RWPE1 (cell line): ENCODE data around the gene PLEKHG5.
"Not testable (repeated sequence)": the region's sequence is repeated elsewhere in the genome, so short reads cannot be mapped to it uniquely, and the experiment has no call there.

Experiments used
- CTCF ChIA-PET: fragments of 350-600 bp; sonication (Branson Sonifier 250); formaldehyde crosslinking; extraction: SDS; loops from one replicate; lab custom pipeline; 2021; lab: Yijun Ruan, JAX
- POLR2A ChIA-PET: fragments of 400-600 bp; formaldehyde crosslinking; extraction: SDS; loops from one replicate; lab custom pipeline; 2020; ENCODE audit warnings: antibody characterized with exemption; ENCODE audit not compliant: low non-redundant PET; lab: Yijun Ruan, JAX
- DNase-seq: peaks from one replicate; pipeline ENCODE4 v3.0.0; 2012; ENCODE audit warnings: low spot score
- H3K27ac ChIP-seq: fragments of 450-650 bp; 2 replicates; pipeline ENCODE4 v1.5.1; 2017
- TF ChIP-seq, protein P1 (sequence below): fragments of 450-650 bp; conservative IDR thresholded peaks from 2 replicates; pipeline ENCODE4 v1.5.1; 2017; ENCODE audit warnings: low read depth, mild to moderate bottlenecking

PLEKHG5 gene

DNA sequence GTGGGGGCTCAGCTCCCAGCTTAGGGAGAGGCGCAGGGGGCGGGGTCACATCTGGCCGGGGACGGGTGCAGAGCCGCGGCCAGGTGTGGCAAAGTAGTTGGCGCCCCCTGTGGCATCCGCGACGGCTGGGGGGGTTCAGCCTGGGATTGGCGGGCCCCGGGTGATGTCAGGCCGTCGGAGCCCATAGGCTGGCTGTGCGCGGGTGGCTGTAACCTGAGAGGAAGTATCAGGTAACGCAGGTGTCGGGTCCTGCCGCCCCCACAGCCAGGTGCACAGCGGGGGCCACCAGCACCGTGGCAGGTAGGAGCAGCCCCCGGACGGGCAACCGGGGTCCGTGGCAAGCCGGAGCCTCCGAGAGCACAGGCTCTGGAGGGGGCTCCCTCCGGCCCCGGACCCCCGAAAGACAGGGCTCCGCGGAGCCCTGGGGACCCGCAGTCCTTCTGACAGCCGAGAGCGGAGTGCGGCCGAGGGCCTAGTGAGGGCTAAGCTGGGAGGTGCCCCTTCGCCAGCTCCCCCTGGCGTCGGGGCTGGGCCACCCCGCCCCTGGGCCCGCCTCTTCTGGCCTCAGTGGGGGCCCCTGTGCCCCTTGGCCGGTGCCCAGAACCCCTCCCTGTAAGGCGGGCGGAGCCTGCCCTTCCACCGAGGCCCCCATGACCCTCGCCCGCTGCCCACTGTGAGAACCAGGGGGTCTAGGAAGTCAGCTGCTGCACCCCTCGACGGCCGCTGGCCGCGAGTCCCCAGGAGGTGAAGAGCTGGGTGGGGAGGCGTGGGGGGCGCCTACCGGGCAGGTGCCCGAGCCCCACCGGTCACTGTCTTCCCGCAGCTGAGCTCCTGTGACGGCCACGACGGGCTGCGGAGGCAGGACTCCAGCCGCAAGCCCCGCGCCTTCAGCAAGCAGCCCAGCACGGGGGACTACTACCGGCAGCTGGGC lies 43.4 kb downstream of the PLEKHG5 start:
- ChIA-PET POLR2A (no interaction called here), CTCF (interaction anchor here (0.7 to 4.1 kb wide), 3 partner anchors 10 to 81 kb away, joined by 3 to 14 read pairs (median 5); no protein-coding TSS in a partner anchor)
- TF ChIP-seq, protein P1, sequence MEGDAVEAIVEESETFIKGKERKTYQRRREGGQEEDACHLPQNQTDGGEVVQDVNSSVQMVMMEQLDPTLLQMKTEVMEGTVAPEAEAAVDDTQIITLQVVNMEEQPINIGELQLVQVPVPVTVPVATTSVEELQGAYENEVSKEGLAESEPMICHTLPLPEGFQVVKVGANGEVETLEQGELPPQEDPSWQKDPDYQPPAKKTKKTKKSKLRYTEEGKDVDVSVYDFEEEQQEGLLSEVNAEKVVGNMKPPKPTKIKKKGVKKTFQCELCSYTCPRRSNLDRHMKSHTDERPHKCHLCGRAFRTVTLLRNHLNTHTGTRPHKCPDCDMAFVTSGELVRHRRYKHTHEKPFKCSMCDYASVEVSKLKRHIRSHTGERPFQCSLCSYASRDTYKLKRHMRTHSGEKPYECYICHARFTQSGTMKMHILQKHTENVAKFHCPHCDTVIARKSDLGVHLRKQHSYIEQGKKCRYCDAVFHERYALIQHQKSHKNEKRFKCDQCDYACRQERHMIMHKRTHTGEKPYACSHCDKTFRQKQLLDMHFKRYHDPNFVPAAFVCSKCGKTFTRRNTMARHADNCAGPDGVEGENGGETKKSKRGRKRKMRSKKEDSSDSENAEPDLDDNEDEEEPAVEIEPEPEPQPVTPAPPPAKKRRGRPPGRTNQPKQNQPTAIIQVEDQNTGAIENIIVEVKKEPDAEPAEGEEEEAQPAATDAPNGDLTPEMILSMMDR: no peak
- no peak for DNase-seq
- H3K27ac ChIP-seq: no peak overlapping the region

DNA sequence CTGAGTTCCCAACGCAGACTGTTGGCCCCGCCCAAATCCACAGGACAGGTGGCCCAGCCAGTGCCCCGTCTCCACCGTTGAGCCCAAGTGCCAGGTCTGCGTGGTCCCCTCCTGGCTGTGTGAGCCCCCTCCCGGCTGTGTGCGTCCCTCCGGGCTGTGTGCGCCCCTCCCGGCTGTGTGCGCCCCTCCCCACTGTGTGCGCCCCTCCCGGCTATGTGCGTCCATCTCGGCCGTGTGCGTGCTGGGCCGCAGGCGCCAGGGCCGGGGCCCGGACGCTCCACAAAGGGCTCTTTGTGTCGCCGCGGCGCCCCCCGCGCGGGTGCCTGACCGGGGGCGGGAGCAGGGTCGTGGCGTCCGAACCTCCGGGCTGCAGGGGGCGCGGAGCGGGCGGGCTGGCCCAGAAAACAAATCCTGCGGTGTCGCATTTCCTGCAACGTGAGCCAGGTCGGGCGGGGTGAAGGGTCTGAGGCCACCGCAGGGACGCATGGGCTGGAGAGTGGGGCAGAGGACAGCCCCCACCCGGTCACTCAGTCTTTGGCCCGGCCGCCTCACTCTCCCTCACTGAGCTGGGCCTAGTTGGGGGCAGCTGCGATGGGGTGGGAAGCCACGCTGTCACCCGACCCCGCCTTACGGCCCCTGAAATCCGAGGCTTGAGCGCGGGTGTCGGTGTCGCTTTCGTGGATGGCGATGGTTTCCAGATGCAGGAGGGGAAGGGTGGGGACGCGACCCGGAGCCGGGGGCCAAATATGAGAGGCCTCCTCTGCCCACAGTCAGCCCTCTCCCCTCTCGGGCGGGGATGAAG lies 44.2 kb downstream of the PLEKHG5 start:
- no peak for DNase-seq
- no peak overlapping the region for H3K27ac ChIP-seq

DNA sequence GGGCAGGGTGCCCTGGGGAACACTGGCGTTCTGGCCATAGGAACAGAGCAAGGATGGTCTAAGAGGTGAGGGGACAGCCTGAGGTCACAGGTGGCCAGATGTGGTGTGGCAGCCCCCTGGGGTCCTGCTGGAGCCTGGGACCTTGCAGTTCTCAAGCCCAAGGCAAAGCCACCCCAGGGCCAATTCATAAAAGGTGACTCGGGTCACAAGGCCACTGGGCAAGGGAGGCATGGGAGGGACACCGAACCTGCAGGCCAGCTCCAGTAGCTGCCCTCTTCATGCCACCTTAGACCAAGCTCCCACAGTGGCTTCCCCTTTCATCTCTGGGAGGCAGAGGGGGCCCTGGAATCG lies 44.8 kb downstream of the PLEKHG5 start:
- no peak for DNase-seq
- TF ChIP-seq, protein P1: no peak
- CTCF ChIA-PET: interaction anchor here (0.5 to 4.1 kb wide), 2 partner anchors 9 to 84 kb away, joined by 3 to 14 read pairs; no protein-coding TSS in a partner anchor
- POLR2A ChIA-PET: no interaction called here
- H3K27ac ChIP-seq: no peak overlapping the region

More for the DNA sequence above, 44.2 kb downstream of the PLEKHG5 start:
- POLR2A ChIA-PET: no interaction called here
- CTCF ChIA-PET: interaction anchor here (4.1 kb wide), 1 partner anchor 9 kb away, joined by 14 read pairs; no protein-coding TSS in a partner anchor
- TF ChIP-seq, protein P1: no peak

DNA sequence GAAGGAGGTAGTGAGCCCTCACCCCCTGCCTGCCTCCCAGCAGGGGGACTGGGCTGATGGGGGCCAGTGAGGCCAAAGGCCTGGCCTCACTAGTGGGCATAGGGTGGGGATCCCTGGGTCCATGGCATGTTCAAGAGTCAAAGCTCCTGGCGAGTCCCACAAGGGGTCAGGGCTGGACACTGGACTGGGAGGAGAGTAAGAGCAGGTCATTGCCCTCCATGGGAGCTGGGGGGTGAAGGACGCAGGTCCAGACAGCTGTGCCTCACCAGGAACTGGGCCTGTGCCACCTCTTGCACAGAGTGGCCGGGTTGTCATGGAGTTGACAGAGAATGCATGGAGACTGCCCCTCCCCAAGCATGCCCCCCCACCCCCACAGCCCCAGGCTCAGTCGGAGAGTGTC lies 45.5 kb downstream of the PLEKHG5 start:
- POLR2A ChIA-PET, DNase-seq, H3K27ac ChIP-seq: not testable (repeated sequence)
- CTCF ChIA-PET: interaction anchor here (0.7 kb wide), 2 partner anchors 43 to 829 kb away, joined by 3 to 4 read pairs; no protein-coding TSS in a partner anchor

DNA sequence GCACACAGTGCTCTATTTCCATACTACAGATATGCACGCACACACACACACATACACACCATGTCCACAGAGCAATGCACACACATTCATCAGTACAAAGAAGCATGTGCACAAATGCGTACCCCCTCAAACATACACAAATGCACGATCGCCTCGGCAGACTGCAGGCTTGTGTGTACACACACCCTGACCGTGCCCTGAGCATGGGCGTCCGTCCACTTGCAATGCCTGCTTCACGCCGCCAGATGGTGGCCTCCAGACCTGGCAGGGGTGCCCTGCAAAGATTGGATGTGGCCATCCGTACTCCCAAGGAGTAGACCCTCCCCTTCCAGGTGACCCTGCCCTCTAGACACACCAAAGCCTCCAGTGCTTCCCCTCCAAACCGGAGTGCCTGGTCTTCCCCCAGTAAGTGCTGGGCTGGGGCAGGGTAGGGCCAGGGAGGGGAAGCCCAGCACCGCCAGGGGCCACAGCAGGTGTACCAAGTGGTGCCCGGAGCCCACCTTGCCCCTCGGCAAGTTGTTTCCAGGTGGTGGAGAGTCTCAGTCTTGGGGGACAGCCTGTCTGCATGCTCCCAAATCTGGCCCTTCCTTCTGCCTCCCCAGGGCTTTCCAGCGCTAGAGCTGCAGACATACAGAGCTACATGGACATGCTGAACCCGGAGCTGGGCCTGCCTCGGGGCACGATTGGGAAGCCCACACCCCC lies 46.3 kb downstream of the PLEKHG5 start:
- POLR2A ChIA-PET: no interaction called here
- TF ChIP-seq, protein P1: no peak
- no peak overlapping the region for H3K27ac ChIP-seq
- DNase-seq: no peak
- CTCF ChIA-PET: interaction anchor here (0.7 kb wide), 1 partner anchor 44 kb away, joined by 4 read pairs; no protein-coding TSS in a partner anchor

DNA sequence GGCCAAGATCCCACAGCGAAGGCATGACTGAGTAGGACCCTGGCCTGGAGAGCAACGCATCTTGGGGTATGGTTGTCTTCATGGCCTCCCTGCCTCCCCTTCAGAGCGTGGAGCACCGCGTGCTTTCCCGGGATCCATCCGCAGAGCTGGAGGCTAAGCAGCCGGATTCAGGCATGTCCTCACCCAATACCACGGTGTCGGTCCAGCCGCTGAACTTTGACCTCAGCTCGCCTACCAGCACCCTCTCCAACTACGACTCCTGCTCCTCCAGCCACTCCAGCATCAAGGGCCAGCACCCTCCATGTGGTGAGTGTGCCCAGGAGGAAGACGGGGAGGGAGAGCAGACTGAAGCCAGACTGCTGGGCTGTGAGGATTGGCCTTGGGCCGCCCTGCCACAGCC lies 47.1 kb downstream of the PLEKHG5 start:
- H3K27ac ChIP-seq: no peak overlapping the region
- TF ChIP-seq, protein P1: no peak
- ChIA-PET POLR2A (no interaction called here), CTCF (no interaction called here)
- DNase-seq: no peak
